IPS-18c (cell line): Measurements from ENCODE around the gene SNW1.
A peak's percentile ranks its signal among the peaks of the same experiment; 100 is the strongest.
"Not testable (repeated sequence)": the region's sequence is repeated elsewhere in the genome, so short reads cannot be mapped to it uniquely, and the experiment has no call there.

Experiments used
- H3K4me3 ChIP-seq: 2 replicates; pipeline ENCODE4 v1.7.0; 2013; ENCODE audit warnings: low read depth, mild to moderate bottlenecking, low read length, moderate library complexity; ENCODE audit not compliant: insufficient read depth
- H3K9me3 ChIP-seq: one replicate; pipeline ENCODE4 v1.6.1; 2013; ENCODE audit warnings: mild to moderate bottlenecking, low read length, moderate library complexity; ENCODE audit not compliant: control insufficient read depth, insufficient read depth

SNW1 gene

GRCh38 chr14:77763316-77763715 is 2.4 kb upstream of the SNW1 start:
- Histone ChIP-seq H3K9me3 (no peaks in the 10 kb centered on the region), H3K4me3 (peak overlapping the region; percentile 6; the same call in 1 of the 2 replicates)

- Histone ChIP-seq H3K9me3 (no peaks in the 10 kb centered on the region), H3K4me3 (peak overlapping the region; percentile 99)
Observed at GRCh38 chr14:77761205-77761931, 412 bp upstream of the SNW1 start.

- H3K9me3 ChIP-seq = no peaks in the 10 kb centered on the region
- H3K4me3 ChIP-seq = no peak overlapping the region
Observed at GRCh38 chr14:77752799-77753516, 8.0 kb downstream of the SNW1 start.

GRCh38 chr14:77752266-77752665 is 8.7 kb downstream of the SNW1 start:
- H3K9me3 ChIP-seq = peaks cover 2% of the 10 kb centered on the region
- no peak overlapping the region for H3K4me3 ChIP-seq

- not testable (repeated sequence) for H3K4me3 ChIP-seq, H3K9me3 ChIP-seq
Observed at GRCh38 chr14:77747425-77747824, 13.5 kb downstream of the SNW1 start.

GRCh38 chr14:77746064-77746702 is 14.8 kb downstream of the SNW1 start:
- H3K4me3 ChIP-seq = no peak overlapping the region
- peaks cover 2% of the 10 kb centered on the region for H3K9me3 ChIP-seq

- Histone ChIP-seq H3K4me3 (no peak overlapping the region), H3K9me3 (no peaks in the 10 kb centered on the region)
Observed at GRCh38 chr14:77741438-77741837, 19.5 kb downstream of the SNW1 start.

- no peak overlapping the region for H3K4me3 ChIP-seq
- no peaks in the 10 kb centered on the region for H3K9me3 ChIP-seq
Observed at GRCh38 chr14:77738559-77739250, 22.3 kb downstream of the SNW1 start.

- Histone ChIP-seq H3K4me3 (no peak overlapping the region), H3K9me3 (peaks cover 2% of the 10 kb centered on the region)
Observed at GRCh38 chr14:77730976-77731497, 29.9 kb downstream of the SNW1 start.

GRCh38 chr14:77722301-77722700 is 38.7 kb downstream of the SNW1 start:
- Histone ChIP-seq H3K9me3 (no peaks in the 10 kb centered on the region), H3K4me3 (no peak overlapping the region)

- Histone ChIP-seq H3K9me3 (no peaks in the 10 kb centered on the region), H3K4me3 (no peak overlapping the region)
Observed at GRCh38 chr14:77721437-77721836, 39.5 kb downstream of the SNW1 start.

- H3K9me3 ChIP-seq = no peaks in the 10 kb centered on the region
Observed at GRCh38 chr14:77717608-77718305, 43.2 kb downstream of the SNW1 start.

GRCh38 chr14:77714926-77715325 is 46.0 kb downstream of the SNW1 start:
- Histone ChIP-seq H3K9me3 (no peaks in the 10 kb centered on the region), H3K4me3 (no peak overlapping the region)

More at GRCh38 chr14:77717608-77718305, 43.2 kb downstream of the SNW1 start:
- H3K4me3 ChIP-seq = no peak overlapping the region

- H3K4me3 ChIP-seq = no peak overlapping the region
Observed at GRCh38 chr14:77710364-77710763, 50.6 kb downstream of the SNW1 start.

GRCh38 chr14:77709412-77709811 is 51.5 kb downstream of the SNW1 start:
- no peaks in the 10 kb centered on the region for H3K9me3 ChIP-seq
- peak overlapping the region; percentile 97 for H3K4me3 ChIP-seq

More at GRCh38 chr14:77710364-77710763, 50.6 kb downstream of the SNW1 start:
- no peaks in the 10 kb centered on the region for H3K9me3 ChIP-seq

GRCh38 chr14:77708749-77709148 is 52.2 kb downstream of the SNW1 start:
- no peaks in the 10 kb centered on the region for H3K9me3 ChIP-seq
- H3K4me3 ChIP-seq = peak overlapping the region; percentile 97
